Tibial artery (tissue), 4 donors: Measurements from ENCODE around the gene CD247.

Experiments
- DNase-seq, 2 donors: peaks; one replicate each; pipeline ENCODE4 v3.0.0-alpha.2; 2019
- H3K27ac ChIP-seq, 2 donors: fragments of 200-600 bp; sonication (generic) in 1 of 2; 1 replicate in 1 of 2; 2 replicates in 1 of 2; pipeline ENCODE4 v1.5.1; 2018 to 2019; ENCODE audit warnings: mild to moderate bottlenecking in 1 of 2
- H3K27me3 ChIP-seq, 2 donors: fragments of 200-600 bp; sonication (generic) in 1 of 2; one replicate each; pipeline versions ENCODE4 v1.5.1 to v1.6.0; 2016 to 2019
- H3K36me3 ChIP-seq, 3 donors: fragments of 200-600 bp; sonication (generic) in 2 of 3; one replicate each; pipeline ENCODE4 v1.5.1; 2016 to 2019; ENCODE audit warnings: mild to moderate bottlenecking in 2 of 3
- H3K4me1 ChIP-seq, 4 donors: fragments of 200-600 bp; sonication (generic) in 2 of 4; 1 replicate in 3 of 4; 2 replicates in 1 of 4; pipeline ENCODE4 v1.5.1; 2016 to 2019
- H3K4me3 ChIP-seq, 2 donors: fragments of 200-600 bp; sonication (generic) in 1 of 2; 1 replicate in 1 of 2; 2 replicates in 1 of 2; pipeline ENCODE4 v1.5.1; 2018 to 2019; ENCODE audit warnings: mild to moderate bottlenecking in 2 of 2
- H3K9me3 ChIP-seq, 3 donors: fragments of 200-600 bp; sonication (generic) in 1 of 3; one replicate each; pipeline ENCODE4 v1.5.1; 2016 to 2019
- CTCF ChIP-seq, 2 experiments: fragments of 200-600 bp in 1 of 2; fragments of 450-650 bp in 1 of 2; IDR thresholded peaks; one replicate each; pipeline ENCODE4 v1.5.1; 2017 to 2019; ENCODE audit warnings: antibody characterized with exemption in 2 of 2, mild to moderate bottlenecking in 1 of 2, moderate library complexity in 1 of 2
- intact Hi-C: fragments of 100-400 bp; cut with DNase I; formaldehyde crosslinking; loops from one replicate; pipeline ENCODE4 v1.15.0; 2023; ENCODE audit warnings: low total_unique reads

The CD247 gene

DNA sequence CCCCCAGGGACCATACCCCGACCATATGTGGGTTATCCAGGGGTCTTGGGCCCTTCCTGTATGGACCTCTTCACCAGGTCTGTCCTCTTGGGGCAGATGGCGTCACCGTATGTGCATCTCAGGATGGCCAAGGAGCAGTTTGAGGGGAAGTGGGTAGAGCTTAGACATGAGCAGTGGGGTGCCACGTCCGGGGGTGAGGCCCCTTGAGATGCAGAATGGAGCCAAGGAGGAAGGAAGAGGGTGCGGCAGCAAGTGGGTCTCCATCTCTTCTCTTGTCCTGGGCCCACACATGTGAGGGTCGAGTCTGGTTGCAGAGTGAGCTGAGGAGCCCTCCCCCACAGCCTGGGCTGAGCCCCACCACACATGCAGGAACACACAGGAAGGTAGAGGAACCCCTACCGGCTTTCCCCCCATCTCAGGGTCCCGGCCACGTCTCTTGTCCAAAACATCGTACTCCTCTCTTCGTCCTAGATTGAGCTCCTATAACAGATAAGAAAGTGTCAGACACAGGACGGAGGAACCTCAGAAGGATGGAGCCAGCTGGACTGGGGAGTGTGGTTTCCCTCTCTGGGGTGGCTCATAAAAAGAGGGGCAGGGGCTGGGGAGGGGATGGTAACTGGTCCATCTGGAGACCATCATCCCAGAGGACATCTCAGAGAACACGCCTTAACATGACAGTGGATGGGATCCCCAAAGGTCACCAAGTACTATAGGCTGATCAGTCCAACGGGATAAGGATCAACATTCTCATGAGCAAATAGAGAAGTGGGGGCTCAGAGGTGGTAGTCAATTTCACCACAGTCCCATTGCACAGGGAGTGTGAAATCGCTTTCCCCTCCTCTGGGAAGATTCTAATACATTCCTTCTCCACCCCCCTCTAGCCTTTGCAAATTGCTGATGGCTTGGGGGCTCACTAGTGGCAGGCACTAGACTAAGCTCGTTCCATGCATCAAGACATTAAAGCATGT, 79.9 kb downstream of the CD247 start:
- TF ChIP-seq CTCF (IDR thresholded peaks at IDR 0.05): no peak
- intact Hi-C loops: no loop called here
- DNase-seq: no peak

DNA sequence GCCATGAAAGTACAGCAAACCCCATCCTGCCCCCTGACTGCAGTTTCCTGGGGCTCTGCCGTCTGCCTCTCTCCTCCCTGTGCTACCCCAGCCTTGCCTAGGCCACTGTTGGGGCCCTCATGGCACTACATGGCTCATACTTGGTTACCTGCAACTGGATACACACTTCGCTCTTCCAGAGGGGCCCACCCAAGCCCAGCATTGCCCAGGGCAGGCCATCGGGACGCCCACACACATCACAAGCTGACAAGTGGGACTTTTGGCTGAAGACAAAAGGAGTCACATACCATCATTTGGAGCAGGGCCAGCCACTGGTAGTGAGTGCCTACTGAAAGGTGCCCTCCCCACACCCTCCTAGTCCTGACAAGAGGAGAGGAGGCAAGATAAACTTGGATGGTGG, 82.8 kb downstream of the CD247 start:
- Histone ChIP-seq H3K4me1 (peaks cover 0 to 11% (median 9%) of the 10 kb centered on the region in 4 donors), H3K9me3 (no peaks in the 10 kb centered on the region), H3K27ac (no peak overlapping the region), H3K36me3 (no peaks in the 10 kb centered on the region), H3K4me3 (no peak overlapping the region), H3K27me3 (peaks cover 0 to 15% of the 10 kb centered on the region in 2 donors)
- DNase-seq: no peak
- TF ChIP-seq CTCF (IDR thresholded peaks at IDR 0.05): no peak
- intact Hi-C loops: no loop called here

More for the DNA sequence above, 79.9 kb downstream of the CD247 start:
- Histone ChIP-seq H3K9me3 (no peaks in the 10 kb centered on the region), H3K27ac (no peak overlapping the region), H3K36me3 (no peaks in the 10 kb centered on the region), H3K4me3 (no peak overlapping the region), H3K27me3 (peaks cover 0 to 15% of the 10 kb centered on the region in 2 donors), H3K4me1 (peaks cover 0 to 11% (median 9%) of the 10 kb centered on the region in 4 donors)

DNA sequence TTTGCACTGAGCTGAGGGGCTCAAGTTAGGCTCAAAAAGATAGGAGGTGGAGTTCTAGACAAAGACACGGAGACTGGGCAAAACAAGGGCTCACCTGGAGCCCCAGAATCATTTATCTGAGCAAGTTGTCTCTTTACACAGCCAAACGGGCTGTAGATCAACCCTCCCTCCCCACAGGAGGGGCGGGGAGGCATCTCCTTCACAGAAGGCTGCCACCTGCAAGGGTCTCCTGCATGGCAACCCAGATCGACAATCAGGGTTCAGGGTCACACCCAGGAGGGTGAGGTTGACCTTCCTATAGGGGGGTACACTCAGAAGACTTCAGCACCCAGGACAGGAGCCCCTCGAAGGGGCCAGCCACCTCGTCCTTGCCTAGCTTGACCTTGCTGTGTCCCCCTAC, 84.0 kb downstream of the CD247 start:
- no peak for DNase-seq
- Histone ChIP-seq H3K4me1 (peaks cover 0 to 6% (median 4%) of the 10 kb centered on the region in 4 donors), H3K4me3 (no peak overlapping the region), H3K27ac (no peak overlapping the region), H3K36me3 (no peaks in the 10 kb centered on the region), H3K9me3 (no peaks in the 10 kb centered on the region), H3K27me3 (peaks cover 0 to 13% of the 10 kb centered on the region in 2 donors)
- intact Hi-C loops: no loop called here
- TF ChIP-seq CTCF (IDR thresholded peaks at IDR 0.05): no peak

GRCh38 chr1:167433884-167434283, 84.4 kb downstream of the CD247 start:
- Histone ChIP-seq H3K36me3 (no peaks in the 10 kb centered on the region), H3K27ac (no peak overlapping the region), H3K27me3 (peaks cover 0 to 9% of the 10 kb centered on the region in 2 donors), H3K4me1 (peaks cover 0 to 2% (median under 1%) of the 10 kb centered on the region in 4 donors), H3K4me3 (no peak overlapping the region), H3K9me3 (no peaks in the 10 kb centered on the region)
- intact Hi-C loops: no loop called here
- no peak for TF ChIP-seq CTCF (IDR thresholded peaks at IDR 0.05)
- DNase-seq: no peak

DNA sequence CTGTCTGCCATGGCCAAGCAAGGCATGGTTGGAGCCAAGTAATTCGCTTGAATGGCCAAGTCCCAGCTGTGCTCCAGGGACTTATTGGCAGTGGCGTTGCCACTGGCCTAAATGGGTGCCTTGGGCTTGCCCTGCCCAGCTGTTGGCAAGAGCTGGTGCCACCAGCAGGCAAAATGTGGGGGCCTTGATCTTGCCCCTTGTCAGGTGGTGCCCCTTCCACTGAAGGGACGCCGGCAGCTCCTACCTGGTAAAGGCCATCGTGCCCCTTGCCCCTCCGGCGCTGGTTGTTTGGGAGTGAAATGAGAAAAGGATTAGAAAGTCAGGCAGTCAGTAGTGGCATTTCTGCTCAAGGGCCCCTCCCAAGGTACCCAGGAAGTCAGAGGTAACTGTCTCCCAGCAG, 85.5 kb downstream of the CD247 start:
- H3K27ac ChIP-seq: no peak overlapping the region
- intact Hi-C loops: no loop called here
- TF ChIP-seq CTCF (IDR thresholded peaks at IDR 0.05): no peak

More for the DNA sequence above, 85.5 kb downstream of the CD247 start:
- H3K36me3 ChIP-seq: no peaks in the 10 kb centered on the region
- H3K9me3 ChIP-seq: no peaks in the 10 kb centered on the region
- no peaks in the 10 kb centered on the region for H3K4me1 ChIP-seq
- DNase-seq: no peak
- no peaks in the 10 kb centered on the region for H3K27me3 ChIP-seq
- no peak overlapping the region for H3K4me3 ChIP-seq
